ENCODE data around the gene IER3.
"Not testable (repeated sequence)": the region's sequence is repeated elsewhere in the genome, so short reads cannot be mapped to it uniquely, and the experiment has no call there.

GRCh38 chr6:30764490-30765043, 20.2 kb upstream of the IER3 start:
- not testable (repeated sequence) for TF ChIP-seq TARDBP (CRISPR knock-in tag; IDR thresholded peaks at IDR 0.05); HNRNPLL (IDR thresholded peaks at IDR 0.05; ENCODE audit: low read depth, low read length, poor library complexity, severe bottlenecking); TBL1XR1 (IDR thresholded peaks at IDR 0.05; ENCODE audit: borderline replicate concordance, low read length, partially characterized antibody); JUN (CRISPR knock-in tag; IDR thresholded peaks at IDR 0.05); KDM1A (CRISPR knock-in tag; IDR thresholded peaks at IDR 0.05); ZMYM4 (CRISPR knock-in tag; IDR thresholded peaks at IDR 0.05); ZNF24 (IDR thresholded peaks at IDR 0.05); ZFP91 (CRISPR knock-in tag; IDR thresholded peaks at IDR 0.05; ENCODE audit: borderline replicate concordance); NFRKB (IDR thresholded peaks at IDR 0.05); ZNF737 (CRISPR knock-in tag; IDR thresholded peaks at IDR 0.05; ENCODE audit: borderline replicate concordance)
- TF ChIP-seq, protein P1, sequence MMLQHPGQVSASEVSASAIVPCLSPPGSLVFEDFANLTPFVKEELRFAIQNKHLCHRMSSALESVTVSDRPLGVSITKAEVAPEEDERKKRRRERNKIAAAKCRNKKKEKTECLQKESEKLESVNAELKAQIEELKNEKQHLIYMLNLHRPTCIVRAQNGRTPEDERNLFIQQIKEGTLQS (CRISPR knock-in tag; IDR thresholded peaks at IDR 0.05) = not testable (repeated sequence)
- TF ChIP-seq, protein P2, sequence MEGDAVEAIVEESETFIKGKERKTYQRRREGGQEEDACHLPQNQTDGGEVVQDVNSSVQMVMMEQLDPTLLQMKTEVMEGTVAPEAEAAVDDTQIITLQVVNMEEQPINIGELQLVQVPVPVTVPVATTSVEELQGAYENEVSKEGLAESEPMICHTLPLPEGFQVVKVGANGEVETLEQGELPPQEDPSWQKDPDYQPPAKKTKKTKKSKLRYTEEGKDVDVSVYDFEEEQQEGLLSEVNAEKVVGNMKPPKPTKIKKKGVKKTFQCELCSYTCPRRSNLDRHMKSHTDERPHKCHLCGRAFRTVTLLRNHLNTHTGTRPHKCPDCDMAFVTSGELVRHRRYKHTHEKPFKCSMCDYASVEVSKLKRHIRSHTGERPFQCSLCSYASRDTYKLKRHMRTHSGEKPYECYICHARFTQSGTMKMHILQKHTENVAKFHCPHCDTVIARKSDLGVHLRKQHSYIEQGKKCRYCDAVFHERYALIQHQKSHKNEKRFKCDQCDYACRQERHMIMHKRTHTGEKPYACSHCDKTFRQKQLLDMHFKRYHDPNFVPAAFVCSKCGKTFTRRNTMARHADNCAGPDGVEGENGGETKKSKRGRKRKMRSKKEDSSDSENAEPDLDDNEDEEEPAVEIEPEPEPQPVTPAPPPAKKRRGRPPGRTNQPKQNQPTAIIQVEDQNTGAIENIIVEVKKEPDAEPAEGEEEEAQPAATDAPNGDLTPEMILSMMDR (CRISPR knock-in tag; IDR thresholded peaks at IDR 0.05) = not testable (repeated sequence)
